H1 (cell line): ENCODE data around the gene GABRG3. TPM values are rescaled to one million over a fixed set of nuclear protein-coding genes. Genes with fewer than 3 reads are reported as not detected.

Experiments
- CTCF ChIA-PET: fragments of 300-600 bp; sonication (Branson Sonifier 250); formaldehyde crosslinking; loops from one replicate; lab custom pipeline; 2021; ENCODE audit not compliant: partially characterized antibody; lab: Charles Lee
- POLR2A ChIA-PET: fragments of 300-600 bp; sonication (Branson Sonifier 250); formaldehyde crosslinking; loops from one replicate; lab custom pipeline; 2021; ENCODE audit warnings: inconsistent platforms; ENCODE audit not compliant: partially characterized antibody; lab: Charles Lee
- DNase-seq, 2 experiments: peaks; one replicate each; pipeline versions ENCODE4 v3.0.0 to v3.0.0-alpha.2; 2010 to 2022; ENCODE audit warnings: low spot score in 2 of 2, low read depth in 1 of 2, mixed read lengths in 1 of 2
- FAIRE-seq: peaks from 2 replicates; lab custom pipeline; 2011; peaks lifted over from hg19 to GRCh38; lab: Jason Lieb, UNC
- H2AFZ ChIP-seq: 2 replicates; pipeline ENCODE4 v1.8.1; 2012; ENCODE audit warnings: low read length, inconsistent platforms
- H2AK5ac ChIP-seq: 2 replicates; pipeline ENCODE4 v1.6.1; 2013; ENCODE audit warnings: low read depth, low read length
- H2BK120ac ChIP-seq: replicated peaks from 2 replicates; pipeline ENCODE3; 2013; ENCODE audit warnings: low read depth, low read length, inconsistent platforms
- H2BK12ac ChIP-seq: 2 replicates; pipeline ENCODE4 v1.6.1; 2013; ENCODE audit warnings: low read depth, low read length
- H2BK15ac ChIP-seq: 2 replicates; pipeline ENCODE4 v1.6.1; 2013; ENCODE audit warnings: low read length
- H2BK20ac ChIP-seq: 2 replicates; pipeline ENCODE4 v1.6.1; 2013; ENCODE audit warnings: low read length
- H2BK5ac ChIP-seq: 2 replicates; pipeline ENCODE4 v1.6.1; 2013; ENCODE audit warnings: low read depth, low read length
- H3K14ac ChIP-seq: 2 replicates; pipeline ENCODE4 v1.6.1; 2013; ENCODE audit warnings: inconsistent platforms; ENCODE audit not compliant: insufficient read length
- H3K18ac ChIP-seq: 2 replicates; pipeline ENCODE4 v1.6.1; 2013; ENCODE audit warnings: low read length; ENCODE audit errors: extremely low read depth
- H3K23ac ChIP-seq: 2 replicates; pipeline ENCODE4 v1.6.1; 2013; ENCODE audit warnings: inconsistent platforms; ENCODE audit not compliant: insufficient read length
- H3K23me2 ChIP-seq: 2 replicates; pipeline ENCODE4 v1.6.1; 2013; ENCODE audit warnings: low read depth, low read length
- H3K27ac ChIP-seq: 2 replicates; pipeline ENCODE4 v1.6.1; 2011; ENCODE audit warnings: low read depth, low read length, inconsistent platforms
- H3K27me3 ChIP-seq, 4 experiments: replicated peaks in 1 of 4; 1 replicate in 1 of 4; 2 replicates in 3 of 4; pipeline versions ENCODE4 v1.6.1 to v1.8.1; 2011 to 2013; ENCODE audit warnings: low read length in 3 of 4, mild to moderate bottlenecking in 3 of 4, inconsistent platforms in 2 of 4, mixed read lengths in 2 of 4, moderate library complexity in 1 of 4; ENCODE audit not compliant: control insufficient read depth in 3 of 4, insufficient read depth in 3 of 4; ENCODE audit errors: extremely low read depth in 1 of 4
- H3K36me3 ChIP-seq, 4 experiments: 2 replicates each; pipeline versions ENCODE4 v1.6.1 to v1.8.1; 2011 to 2013; ENCODE audit warnings: mild to moderate bottlenecking in 4 of 4, low read length in 3 of 4, moderate library complexity in 2 of 4, control low read depth in 1 of 4, inconsistent platforms in 1 of 4; ENCODE audit not compliant: insufficient read depth in 4 of 4, control insufficient read depth in 2 of 4
- H3K4ac ChIP-seq: replicated peaks from 2 replicates; pipeline ENCODE3; 2013; ENCODE audit warnings: low read length, low read depth, mixed read lengths, inconsistent platforms; ENCODE audit not compliant: insufficient read length
- H3K4me1 ChIP-seq, 4 experiments: replicated peaks in 1 of 4; 1 replicate in 1 of 4; 2 replicates in 3 of 4; pipeline versions ENCODE4 v1.6.1 to v1.8.1; 2011 to 2013; ENCODE audit warnings: low read length in 3 of 4, inconsistent platforms in 2 of 4, mixed read lengths in 1 of 4; ENCODE audit not compliant: insufficient read depth in 4 of 4, control insufficient read depth in 3 of 4
- H3K4me2 ChIP-seq, 2 experiments: 2 replicates each; pipeline versions ENCODE4 v1.6.1 to v1.8.1; 2011 to 2013; ENCODE audit warnings: low read depth in 2 of 2, low read length in 2 of 2, control low read depth in 1 of 2, inconsistent platforms in 1 of 2, mild to moderate bottlenecking in 1 of 2; ENCODE audit not compliant: insufficient read depth in 1 of 2
- H3K4me3 ChIP-seq, 4 experiments: fragments of 200-600, 300-600 bp in 1 of 4; sonication (generic), shearing (Covaris generic), sonication (Bioruptor Twin) in 1 of 4; 2 replicates each; pipeline versions ENCODE4 v1.5.1 to v1.8.1; 2011 to 2016; ENCODE audit warnings: low read length in 4 of 4, low read depth in 3 of 4, control low read depth in 2 of 4, inconsistent platforms in 2 of 4, mild to moderate bottlenecking in 2 of 4, mixed read lengths in 1 of 4, moderate library complexity in 1 of 4; ENCODE audit not compliant: insufficient read depth in 2 of 4; ENCODE audit errors: extremely low read depth in 1 of 4
- H3K56ac ChIP-seq: replicated peaks from 2 replicates; pipeline ENCODE3; 2013; ENCODE audit warnings: low read depth, mild to moderate bottlenecking, mixed read lengths, low read length, inconsistent platforms; ENCODE audit not compliant: insufficient read length
- H3K79me1 ChIP-seq: 2 replicates; pipeline ENCODE4 v1.6.1; 2013; ENCODE audit warnings: low read depth, low read length, control low read depth
- H3K79me2 ChIP-seq, 2 experiments: 2 replicates each; pipeline versions ENCODE4 v1.6.1 to v1.8.1; 2012 to 2013; ENCODE audit warnings: low read length in 2 of 2, mild to moderate bottlenecking in 2 of 2, inconsistent platforms in 1 of 2; ENCODE audit not compliant: insufficient read depth in 2 of 2, control insufficient read depth in 1 of 2
- H3K9ac ChIP-seq, 4 experiments: replicated peaks in 1 of 4; 1 replicate in 1 of 4; 2 replicates in 3 of 4; pipeline versions ENCODE4 v1.6.1 to v1.8.1; 2011 to 2013; ENCODE audit warnings: low read depth in 3 of 4, low read length in 3 of 4, control low read depth in 2 of 4, mild to moderate bottlenecking in 2 of 4, moderate library complexity in 2 of 4, inconsistent platforms in 1 of 4; ENCODE audit errors: extremely low read depth in 1 of 4
- H3K9me3 ChIP-seq, 2 experiments: 2 replicates each; pipeline versions ENCODE4 v1.6.1 to v1.8.1; 2012 to 2013; ENCODE audit warnings: mild to moderate bottlenecking in 2 of 2, moderate library complexity in 2 of 2, control low read depth in 1 of 2, inconsistent platforms in 1 of 2, low read depth in 1 of 2, low read length in 1 of 2, mixed read lengths in 1 of 2; ENCODE audit not compliant: insufficient read depth in 2 of 2
- H4K20me1 ChIP-seq, 2 experiments: replicated peaks in 1 of 2; 2 replicates each; pipeline versions ENCODE3 to v1.8.1; 2011 to 2013; ENCODE audit warnings: inconsistent platforms in 2 of 2, low read length in 2 of 2, mild to moderate bottlenecking in 1 of 2; ENCODE audit not compliant: insufficient read depth in 2 of 2, control insufficient read depth in 1 of 2
- H4K5ac ChIP-seq: 2 replicates; pipeline ENCODE4 v1.6.1; 2013; ENCODE audit warnings: low read length, low read depth, mixed read lengths, inconsistent platforms; ENCODE audit not compliant: insufficient read length
- H4K8ac ChIP-seq: 2 replicates; pipeline ENCODE4 v1.8.0; 2013; ENCODE audit warnings: mild to moderate bottlenecking, moderate library complexity, low read length, inconsistent platforms; ENCODE audit not compliant: insufficient read depth; ENCODE audit errors: extremely low read depth
- H4K91ac ChIP-seq: replicated peaks from 2 replicates; pipeline ENCODE3; 2013; ENCODE audit warnings: low read length, mixed read lengths, inconsistent platforms; ENCODE audit not compliant: insufficient read length
- BRCA1 ChIP-seq: IDR thresholded peaks from 2 replicates; pipeline ENCODE4 v1.6.1; 2012; ENCODE audit warnings: low read depth, low read length, improper control_type of control experiment
- CBX8 ChIP-seq: fragments of 300-800, 300-1000 bp; sonication (generic); IDR thresholded peaks from 2 replicates; pipeline ENCODE4 v1.7.1; 2016; ENCODE audit warnings: low read depth, low read length, borderline replicate concordance
- CHD1 ChIP-seq: IDR thresholded peaks from 2 replicates; pipeline ENCODE4 v1.6.1; 2012; ENCODE audit warnings: low read depth, low read length, improper control_type of control experiment
- CTBP2 ChIP-seq: IDR thresholded peaks from 2 replicates; pipeline ENCODE4 v1.7.0; 2011; ENCODE audit warnings: borderline replicate concordance, mild to moderate bottlenecking, moderate library complexity, mixed read lengths, low read length; ENCODE audit not compliant: insufficient read depth, insufficient read length
- EGR1 ChIP-seq: IDR thresholded peaks from 2 replicates; pipeline ENCODE4 v1.6.1; 2011; ENCODE audit warnings: low read depth, low read length, borderline replicate concordance
- HDAC6 ChIP-seq: IDR thresholded peaks from one replicate; pipeline ENCODE4 v1.7.1; 2012; ENCODE audit warnings: low read depth, mild to moderate bottlenecking, inconsistent platforms, low read length, moderate library complexity
- JUN ChIP-seq: IDR thresholded peaks from 2 replicates; pipeline ENCODE4 v1.6.1; 2011; ENCODE audit warnings: low read depth, mild to moderate bottlenecking, improper control_type of control experiment, low read length
- KDM1A ChIP-seq: fragments of 200-600, 300-600 bp; sonication (generic); IDR thresholded peaks from 2 replicates; pipeline ENCODE4 v1.7.1; 2016; ENCODE audit warnings: mild to moderate bottlenecking, low read length, borderline replicate concordance
- NRF1 ChIP-seq: IDR thresholded peaks from 2 replicates; pipeline ENCODE4 v1.6.1; 2011; ENCODE audit warnings: mild to moderate bottlenecking, low read depth, low read length, improper control_type of control experiment
- RBBP5 ChIP-seq: IDR thresholded peaks from 2 replicates; pipeline ENCODE4 v1.7.1; 2012; ENCODE audit warnings: low read depth, mild to moderate bottlenecking, inconsistent platforms, low read length, moderate library complexity, borderline replicate concordance
- SAP30 ChIP-seq: fragments of 300-600 bp; sonication (generic); IDR thresholded peaks from 2 replicates; pipeline ENCODE4 v1.7.1; 2012; ENCODE audit warnings: low read length, moderate library complexity, mild to moderate bottlenecking, inconsistent platforms; ENCODE audit not compliant: insufficient read depth, insufficient replicate concordance
- SIRT6 ChIP-seq: IDR thresholded peaks from one replicate; pipeline ENCODE4 v1.7.1; 2012; ENCODE audit warnings: low read length, inconsistent platforms
- TAF1 ChIP-seq: IDR thresholded peaks from 2 replicates; pipeline ENCODE4 v1.6.1; 2011; ENCODE audit warnings: mild to moderate bottlenecking, low read depth, low read length
- TAF7 ChIP-seq: optimal IDR thresholded peaks from 2 replicates; pipeline ENCODE3; 2011; ENCODE audit warnings: low read depth, mild to moderate bottlenecking, inconsistent platforms, low read length, moderate library complexity, borderline replicate concordance
- TEAD4 ChIP-seq: IDR thresholded peaks from 2 replicates; pipeline ENCODE4 v1.6.1; 2012; ENCODE audit warnings: low read depth, low read length, inconsistent platforms, mixed read lengths
- YY1 ChIP-seq: IDR thresholded peaks from 2 replicates; pipeline ENCODE4 v1.6.1; 2011; ENCODE audit warnings: low read depth, mild to moderate bottlenecking, low read length
- WGBS, 2 experiments: shearing (Covaris generic) in 1 of 2; methylation state at CpG; one replicate each; pipeline versions ENCODE4 v1.1.6 to v1.1.7; 2013 to 2015; ENCODE audit warnings: low lambda C conversion rate in 2 of 2, mixed read lengths in 2 of 2, inconsistent platforms in 1 of 2, low coverage in 1 of 2, missing lambda C conversion rate in 1 of 2; ENCODE audit not compliant: insufficient replicate concordance in 2 of 2, insufficient coverage in 1 of 2, insufficient read length in 1 of 2; ENCODE audit errors: extremely low coverage in 1 of 2, missing lambda C conversion rate in 1 of 2; 5-methylcytosine and 5-hydroxymethylcytosine counted together
- polyA plus RNA-seq, 7 experiments: library from polyadenylated mRNA; depleted of rRNA in 3 of 7; stranded (reverse) in 5 of 7; unstranded in 2 of 7; fragments of >200 nt in 5 of 7; fragments of 200-250 nt in 2 of 7; gene quantifications; 1 replicate in 5 of 7; 2 replicates in 1 of 7; 4 replicates in 1 of 7; pipeline versions ENCODE4 v1.2.1 to v1.2.3, GENCODE V29; 2011 to 2013; ENCODE audit warnings: missing spikeins in 2 of 7, mixed read lengths in 2 of 7
- total RNA-seq: library from RNA; stranded (reverse); fragmentation: NEBNext Ultra II Directional; extraction: Animal tissue kit (Norgen Biotek cat#: 25700); gene quantifications from 2 replicates; pipeline ENCODE4 v1.2.1, GENCODE V29; 2021

GABRG3 gene
- total and polyA plus RNA-seq, 2 of the 8 experiments (the other 6 are each of a cell fraction or from before 2014, with no cell fraction given), result 0.17 to 0.80 TPM

GRCh38 chr15:27336676-27337075 is 365.7 kb downstream of the GABRG3 start:
- Histone ChIP-seq H3K9ac (no peak overlapping the region), H3K79me2 (no peaks in the 10 kb centered on the region), H2AK5ac (no peak overlapping the region), H3K23ac (no peak overlapping the region), H3K79me1 (0 out of 2 replicates have a peak, but pooled peaks cover 2% of the 10 kb centered on the region), H2BK120ac (no peak overlapping the region), H2BK5ac (no peak overlapping the region), H3K14ac (no peak overlapping the region), H3K56ac (no peak overlapping the region), H3K4me3 (no peak overlapping the region), H2BK12ac (no peak overlapping the region), H4K8ac (no peak overlapping the region), H3K18ac (no peak overlapping the region), H2AFZ (no peak overlapping the region), H4K20me1 (no peaks in the 10 kb centered on the region), H3K4me1 (no peaks in the 10 kb centered on the region), H4K5ac (no peak overlapping the region), H3K23me2 (no peaks in the 10 kb centered on the region), H3K9me3 (no peaks in the 10 kb centered on the region), H4K91ac (no peak overlapping the region), H3K4me2 (no peak overlapping the region), H2BK20ac (no peak overlapping the region), H3K4ac (no peak overlapping the region), H3K27ac (no peak overlapping the region), H3K36me3 (no peaks in the 10 kb centered on the region), H3K27me3 (no peaks in the 10 kb centered on the region), H2BK15ac (no peak overlapping the region)
- DNase-seq (no peak), FAIRE-seq (no peak)
- 84% methylated on average over 1 of the region's 1 CpG; no CpG with 5 or more reads in 1 of the 2 experiments for whole genome bisulfite sequencing, 2 experiments
- CTCF ChIA-PET, result interaction anchor here (2.8 kb wide), 1 partner anchor 23 kb away, joined by 11 read pairs; no protein-coding TSS in a partner anchor
- POLR2A ChIA-PET, result no interaction called here
- TF ChIP-seq SIRT6 (no peak), CTBP2 (no peak), TAF1 (no peak), HDAC6 (no peak), EGR1 (no peak), JUN (no peak), TAF7 (no peak), TEAD4 (no peak), BRCA1 (no peak), RBBP5 (no peak), CBX8 (no peak), NRF1 (no peak), YY1 (no peak), KDM1A (no peak), CHD1 (no peak), SAP30 (no peak)
